ENCODE data around the gene ULK4.

Gene ULK4

DNA sequence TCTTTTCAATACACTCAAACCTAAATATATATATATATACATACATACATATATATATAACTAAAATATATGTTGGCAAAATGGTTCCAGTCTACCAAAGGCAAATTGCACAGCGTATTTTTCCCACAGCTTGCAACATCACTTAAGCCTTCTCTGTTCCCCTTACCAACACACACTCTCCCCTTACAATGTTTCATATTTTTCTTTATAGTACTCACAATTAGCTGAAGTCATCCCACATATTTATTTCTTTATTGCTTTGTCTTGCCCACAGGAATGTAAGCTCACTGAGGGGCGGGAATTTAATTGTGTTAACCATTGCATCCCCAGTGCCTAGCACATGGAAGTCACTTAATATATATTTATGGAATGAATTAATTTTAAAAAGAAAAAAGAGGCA lies 288.3 kb downstream of the ULK4 start:
- Histone ChIP-seq H3K36me3 (no peaks in the 10 kb centered on the region), H3K4me3 (ENCODE audit: low read depth in 1 of 2, low read length in 1 of 2) (no peak overlapping the region), H3K4me1 (ENCODE audit: control insufficient read depth in 1 of 2, insufficient read depth in 1 of 2, low read depth in 1 of 2, low read length in 1 of 2) (no peaks in the 10 kb centered on the region), H3K9me3 (no peaks in the 10 kb centered on the region), H3K27ac (no peak overlapping the region), H3K27me3 (no peaks in the 10 kb centered on the region)
- TF ChIP-seq, protein P1, sequence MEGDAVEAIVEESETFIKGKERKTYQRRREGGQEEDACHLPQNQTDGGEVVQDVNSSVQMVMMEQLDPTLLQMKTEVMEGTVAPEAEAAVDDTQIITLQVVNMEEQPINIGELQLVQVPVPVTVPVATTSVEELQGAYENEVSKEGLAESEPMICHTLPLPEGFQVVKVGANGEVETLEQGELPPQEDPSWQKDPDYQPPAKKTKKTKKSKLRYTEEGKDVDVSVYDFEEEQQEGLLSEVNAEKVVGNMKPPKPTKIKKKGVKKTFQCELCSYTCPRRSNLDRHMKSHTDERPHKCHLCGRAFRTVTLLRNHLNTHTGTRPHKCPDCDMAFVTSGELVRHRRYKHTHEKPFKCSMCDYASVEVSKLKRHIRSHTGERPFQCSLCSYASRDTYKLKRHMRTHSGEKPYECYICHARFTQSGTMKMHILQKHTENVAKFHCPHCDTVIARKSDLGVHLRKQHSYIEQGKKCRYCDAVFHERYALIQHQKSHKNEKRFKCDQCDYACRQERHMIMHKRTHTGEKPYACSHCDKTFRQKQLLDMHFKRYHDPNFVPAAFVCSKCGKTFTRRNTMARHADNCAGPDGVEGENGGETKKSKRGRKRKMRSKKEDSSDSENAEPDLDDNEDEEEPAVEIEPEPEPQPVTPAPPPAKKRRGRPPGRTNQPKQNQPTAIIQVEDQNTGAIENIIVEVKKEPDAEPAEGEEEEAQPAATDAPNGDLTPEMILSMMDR (IDR thresholded peaks at IDR 0.05) = no peak

DNA sequence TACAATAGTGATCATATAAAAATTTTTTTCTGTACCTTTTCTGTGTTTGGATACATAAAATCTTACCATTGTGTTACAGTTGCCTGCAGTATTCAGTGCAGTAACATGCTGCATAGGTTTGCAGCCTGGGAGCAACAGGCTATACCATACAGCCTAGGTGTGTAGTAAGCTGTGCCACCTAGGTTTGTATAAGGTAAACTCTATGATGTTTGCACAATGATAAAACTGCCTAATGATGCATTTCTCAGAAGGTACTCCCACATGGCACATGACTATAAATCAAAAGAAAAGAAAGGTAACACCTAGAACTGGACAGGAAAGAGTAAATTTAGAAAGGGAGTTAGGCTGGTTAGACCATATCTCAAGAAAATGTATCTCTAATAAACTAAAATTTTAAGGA lies 293.5 kb downstream of the ULK4 start:
- Histone ChIP-seq H3K27ac (no peak overlapping the region), H3K36me3 (no peaks in the 10 kb centered on the region), H3K4me1 (ENCODE audit: control insufficient read depth in 1 of 2, insufficient read depth in 1 of 2, low read depth in 1 of 2, low read length in 1 of 2) (no peaks in the 10 kb centered on the region), H3K27me3 (no peaks in the 10 kb centered on the region), H3K9me3 (no peaks in the 10 kb centered on the region), H3K4me3 (ENCODE audit: low read depth in 1 of 2, low read length in 1 of 2) (no peak overlapping the region)
- TF ChIP-seq, protein P1 (IDR thresholded peaks at IDR 0.05) = no peak

DNA sequence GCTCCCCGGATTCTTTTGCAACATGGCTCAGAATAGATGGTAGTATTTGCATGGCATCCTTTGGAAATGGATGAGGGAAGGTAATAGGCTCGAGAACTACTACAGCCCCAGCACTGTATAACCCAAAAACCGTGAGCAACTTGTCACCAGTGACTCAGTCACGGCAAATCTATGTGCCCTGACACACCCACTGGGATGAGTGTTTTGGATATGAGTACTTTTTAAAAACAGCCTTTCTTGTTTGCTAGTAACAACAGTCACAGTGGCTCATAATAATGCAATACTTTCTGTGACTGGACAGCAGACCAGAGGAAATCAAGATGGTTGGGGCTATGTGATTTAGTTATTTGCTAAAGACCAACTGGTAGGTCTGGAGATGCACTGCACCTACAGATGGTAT lies 299.6 kb downstream of the ULK4 start:
- no peaks in the 10 kb centered on the region for H3K4me1 ChIP-seq (ENCODE audit: control insufficient read depth in 1 of 2, insufficient read depth in 1 of 2, low read depth in 1 of 2, low read length in 1 of 2)
- no peak overlapping the region for H3K4me3 ChIP-seq (ENCODE audit: low read depth in 1 of 2, low read length in 1 of 2)
- no peaks in the 10 kb centered on the region for H3K9me3 ChIP-seq
- H3K27me3 ChIP-seq = no peaks in the 10 kb centered on the region
- H3K36me3 ChIP-seq = no peaks in the 10 kb centered on the region
- no peak overlapping the region for H3K27ac ChIP-seq
- TF ChIP-seq, protein P1 (IDR thresholded peaks at IDR 0.05) = no peak

DNA sequence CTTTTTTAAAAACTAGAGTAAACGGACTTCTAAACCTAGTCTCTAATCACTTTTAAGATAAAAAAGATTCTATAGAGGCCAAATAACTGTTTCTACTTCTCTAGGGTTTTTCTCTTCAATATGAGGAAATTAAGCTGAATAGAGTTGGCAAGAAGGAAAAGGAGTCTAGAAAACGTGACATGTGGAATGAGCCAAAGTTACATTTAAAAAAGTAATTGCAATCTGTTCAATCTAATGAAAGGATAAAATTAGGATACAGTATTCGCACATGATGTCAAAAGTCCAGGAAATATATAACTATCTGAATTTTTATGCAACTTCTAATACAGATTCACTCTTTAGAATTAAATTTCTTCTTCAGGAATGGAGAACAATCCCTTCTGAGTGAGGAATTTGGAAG lies 300.1 kb downstream of the ULK4 start:
- Histone ChIP-seq H3K27ac (no peak overlapping the region), H3K27me3 (no peaks in the 10 kb centered on the region), H3K4me3 (ENCODE audit: low read depth in 1 of 2, low read length in 1 of 2) (no peak overlapping the region), H3K36me3 (no peaks in the 10 kb centered on the region), H3K4me1 (ENCODE audit: control insufficient read depth in 1 of 2, insufficient read depth in 1 of 2, low read depth in 1 of 2, low read length in 1 of 2) (no peaks in the 10 kb centered on the region), H3K9me3 (no peaks in the 10 kb centered on the region)
- TF ChIP-seq, protein P1 (IDR thresholded peaks at IDR 0.05) = no peak

DNA sequence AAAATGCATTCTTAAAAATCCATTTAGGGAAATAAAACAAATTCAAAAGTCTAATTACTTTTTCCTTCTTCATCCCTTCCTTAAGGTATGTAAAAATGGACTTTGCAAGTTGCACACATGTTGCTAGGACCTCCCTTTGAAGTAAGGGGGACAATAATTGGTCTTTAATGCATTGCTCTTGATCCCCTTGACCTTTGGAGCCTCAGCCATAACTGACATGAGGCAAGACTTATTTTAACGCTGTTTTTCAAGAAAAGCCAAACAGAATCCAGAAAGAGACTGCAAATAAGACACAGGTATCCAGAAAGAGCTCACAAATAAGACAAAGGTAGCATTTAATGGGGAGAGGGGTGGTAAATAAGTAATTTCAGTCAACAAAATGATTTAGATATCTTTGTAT lies 301.4 kb downstream of the ULK4 start:
- H3K36me3 ChIP-seq = no peaks in the 10 kb centered on the region
- no peaks in the 10 kb centered on the region for H3K9me3 ChIP-seq
- H3K27ac ChIP-seq = no peak overlapping the region
- H3K4me3 ChIP-seq (ENCODE audit: low read depth in 1 of 2, low read length in 1 of 2) = no peak overlapping the region
- H3K27me3 ChIP-seq = no peaks in the 10 kb centered on the region
- no peaks in the 10 kb centered on the region for H3K4me1 ChIP-seq (ENCODE audit: control insufficient read depth in 1 of 2, insufficient read depth in 1 of 2, low read depth in 1 of 2, low read length in 1 of 2)
- TF ChIP-seq, protein P1 (IDR thresholded peaks at IDR 0.05) = no peak

Data from neutrophil (primary cell).